Left ventricle myocardium inferior (tissue), 1 donor: ENCODE results near the gene ARHGEF39. TPM values are rescaled to one million over a fixed set of nuclear protein-coding genes. Genes with fewer than 3 reads are reported as not detected.

Experiments used
- DNase-seq: peaks from one replicate; pipeline ENCODE4 v3.0.0-alpha.2; 2020
- H3K27ac ChIP-seq: fragments of 200-600 bp; replicated peaks from 2 replicates; pipeline ENCODE4 v1.8.0; 2021
- H3K27me3 ChIP-seq: fragments of 200-600 bp; 2 replicates; pipeline ENCODE4 v1.8.0; 2021; ENCODE audit warnings: low read depth
- H3K36me3 ChIP-seq: fragments of 200-600 bp; 2 replicates; pipeline ENCODE4 v1.8.0; 2021
- H3K4me1 ChIP-seq: fragments of 200-600 bp; 2 replicates; pipeline ENCODE4 v1.8.0; 2021
- H3K4me3 ChIP-seq: fragments of 200-600 bp; 2 replicates; pipeline ENCODE4 v1.8.0; 2021; ENCODE audit warnings: mild to moderate bottlenecking, moderate library complexity
- H3K9me3 ChIP-seq: fragments of 200-600 bp; replicated peaks from 2 replicates; pipeline ENCODE4 v1.8.0; 2021
- intact Hi-C: fragments of 100-400 bp; cut with micrococcal nuclease; formaldehyde crosslinking; loops from one replicate; pipeline ENCODE4 v1.11.0; 2022
- total RNA-seq: library from RNA; stranded (reverse); fragmentation: NEBNext Ultra II Directional; extraction: Animal tissue kit (Norgen Biotek cat#: 25700); gene quantifications from one replicate; pipeline ENCODE4 v1.2.1, GENCODE V29; 2021
- TF ChIP-seq, protein P1 (sequence below): fragments of 200-600 bp; IDR thresholded peaks from 2 replicates; pipeline ENCODE4 v1.8.0; 2021; ENCODE audit warnings: antibody characterized with exemption, mild to moderate bottlenecking, borderline replicate concordance
- donor health status: DM: no; HTN: yes; CAD: no; lungs with severe emphysema.

Gene ARHGEF39
- total RNA-seq, 1 donor from 2014 or later = 0.27 TPM

GRCh38 chr9:35683323-35683722 is 18.3 kb upstream of the ARHGEF39 start:
- H3K4me3 ChIP-seq = no peak overlapping the region
- intact Hi-C loops = no loop called here
- no peaks in the 10 kb centered on the region for H3K27me3 ChIP-seq
- no peak for DNase-seq
- H3K4me1 ChIP-seq = peaks cover 49% of the 10 kb centered on the region
- H3K27ac ChIP-seq = no peak overlapping the region
- H3K9me3 ChIP-seq = no peaks in the 10 kb centered on the region
- H3K36me3 ChIP-seq = peaks cover 48% of the 10 kb centered on the region
- TF ChIP-seq, protein P1, sequence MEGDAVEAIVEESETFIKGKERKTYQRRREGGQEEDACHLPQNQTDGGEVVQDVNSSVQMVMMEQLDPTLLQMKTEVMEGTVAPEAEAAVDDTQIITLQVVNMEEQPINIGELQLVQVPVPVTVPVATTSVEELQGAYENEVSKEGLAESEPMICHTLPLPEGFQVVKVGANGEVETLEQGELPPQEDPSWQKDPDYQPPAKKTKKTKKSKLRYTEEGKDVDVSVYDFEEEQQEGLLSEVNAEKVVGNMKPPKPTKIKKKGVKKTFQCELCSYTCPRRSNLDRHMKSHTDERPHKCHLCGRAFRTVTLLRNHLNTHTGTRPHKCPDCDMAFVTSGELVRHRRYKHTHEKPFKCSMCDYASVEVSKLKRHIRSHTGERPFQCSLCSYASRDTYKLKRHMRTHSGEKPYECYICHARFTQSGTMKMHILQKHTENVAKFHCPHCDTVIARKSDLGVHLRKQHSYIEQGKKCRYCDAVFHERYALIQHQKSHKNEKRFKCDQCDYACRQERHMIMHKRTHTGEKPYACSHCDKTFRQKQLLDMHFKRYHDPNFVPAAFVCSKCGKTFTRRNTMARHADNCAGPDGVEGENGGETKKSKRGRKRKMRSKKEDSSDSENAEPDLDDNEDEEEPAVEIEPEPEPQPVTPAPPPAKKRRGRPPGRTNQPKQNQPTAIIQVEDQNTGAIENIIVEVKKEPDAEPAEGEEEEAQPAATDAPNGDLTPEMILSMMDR = no peak

DNA sequence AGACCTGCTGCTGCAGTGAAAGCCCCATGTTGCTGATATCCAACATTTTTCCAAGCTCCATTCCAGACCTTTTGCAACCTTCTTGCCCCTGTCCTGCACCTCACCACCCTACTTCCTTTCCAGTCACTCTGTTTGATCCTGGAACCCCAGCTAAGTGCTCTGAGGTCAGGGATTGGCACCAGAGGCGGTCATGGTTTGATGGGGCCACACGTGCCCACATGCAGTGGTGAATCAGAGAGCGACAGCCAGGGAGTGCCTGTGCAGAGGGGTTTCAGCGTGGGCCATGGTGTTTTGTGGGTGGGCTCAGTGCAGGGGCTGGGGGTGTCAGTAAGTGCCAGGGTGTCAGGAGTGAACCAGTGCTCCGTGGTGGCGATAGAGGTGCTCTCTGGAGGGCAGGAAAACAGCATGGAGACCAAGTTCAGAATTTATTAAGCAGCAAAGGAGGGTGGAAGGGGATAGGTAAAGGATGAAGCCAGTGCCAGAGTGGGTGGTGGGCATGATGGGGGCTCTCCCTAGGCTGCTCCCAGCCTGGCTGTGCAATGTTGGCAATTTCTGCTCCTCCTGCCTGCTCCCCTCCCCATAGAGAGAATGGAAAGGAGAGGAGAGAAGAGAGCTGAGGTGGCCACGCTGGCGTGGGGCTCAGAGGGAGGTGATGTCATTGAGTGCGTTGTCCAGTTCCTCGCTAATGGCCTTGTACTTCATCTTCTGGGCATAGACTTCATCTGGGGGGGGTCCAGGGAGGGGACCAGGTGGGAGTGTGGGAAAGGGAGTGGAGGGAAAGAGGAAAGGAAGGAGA is 17.7 kb upstream of the ARHGEF39 start:
- Histone ChIP-seq H3K4me3 (no peak overlapping the region), H3K9me3 (no peaks in the 10 kb centered on the region), H3K4me1 (peaks cover 43% of the 10 kb centered on the region), H3K36me3 (peaks cover 47% of the 10 kb centered on the region), H3K27ac (peak overlapping the region; percentile 8), H3K27me3 (no peaks in the 10 kb centered on the region)
- DNase-seq = no peak
- TF ChIP-seq, protein P1 = no peak
- intact Hi-C loops = no loop called here

- intact Hi-C loops = no loop called here
Measured at GRCh38 chr9:35682051-35682450, 17.1 kb upstream of the ARHGEF39 start.

GRCh38 chr9:35681341-35682002 is 16.5 kb upstream of the ARHGEF39 start:
- Histone ChIP-seq H3K36me3 (peaks cover 41% of the 10 kb centered on the region), H3K27ac (peak overlapping the region; percentile 30), H3K4me3 (no peak overlapping the region), H3K27me3 (no peaks in the 10 kb centered on the region), H3K9me3 (no peaks in the 10 kb centered on the region), H3K4me1 (peaks cover 31% of the 10 kb centered on the region)
- TF ChIP-seq, protein P1 = no peak
- intact Hi-C loops = no loop called here
- DNase-seq = no peak

More at GRCh38 chr9:35682051-35682450, 17.1 kb upstream of the ARHGEF39 start:
- no peak for DNase-seq
- Histone ChIP-seq H3K27ac (peak overlapping the region; percentile 30), H3K36me3 (peaks cover 41% of the 10 kb centered on the region), H3K4me1 (peaks cover 36% of the 10 kb centered on the region), H3K27me3 (no peaks in the 10 kb centered on the region), H3K4me3 (no peak overlapping the region), H3K9me3 (no peaks in the 10 kb centered on the region)
- TF ChIP-seq, protein P1 = no peak

DNA sequence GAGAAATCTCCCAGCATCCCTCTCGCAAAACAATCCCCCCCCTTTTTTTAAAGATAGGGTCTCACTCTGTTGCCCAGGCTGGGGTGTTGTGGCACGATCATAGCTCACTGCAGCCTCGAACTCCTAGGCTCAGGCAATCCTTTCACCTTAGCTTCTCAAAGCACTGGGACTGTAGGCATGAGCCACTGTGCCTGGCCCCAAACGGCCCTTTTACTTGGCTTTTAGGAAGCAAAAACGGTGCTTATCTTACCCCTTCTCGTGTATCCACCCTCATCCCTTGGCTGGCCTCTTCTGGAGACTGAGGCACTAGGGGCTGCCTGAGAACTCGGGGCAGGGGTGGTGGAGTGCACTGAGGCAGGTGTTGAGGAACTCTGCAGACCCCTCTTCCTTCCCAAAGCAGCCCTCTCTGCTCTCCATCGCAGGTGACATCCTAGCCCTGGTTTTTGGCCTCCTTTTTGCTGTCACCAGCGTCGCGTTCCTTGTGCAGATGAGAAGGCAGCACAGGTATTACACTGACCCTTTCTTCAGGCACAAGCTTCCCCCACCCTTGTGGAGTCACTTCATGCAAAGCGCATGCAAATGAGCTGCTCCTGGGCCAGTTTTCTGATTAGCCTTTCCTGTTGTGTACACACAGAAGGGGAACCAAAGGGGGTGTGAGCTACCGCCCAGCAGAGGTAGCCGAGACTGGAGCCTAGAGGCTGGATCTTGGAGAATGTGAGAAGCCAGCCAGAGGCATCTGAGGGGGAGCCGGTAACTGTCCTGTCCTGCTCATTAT is 15.5 kb upstream of the ARHGEF39 start:
- Histone ChIP-seq H3K4me1 (peaks cover 31% of the 10 kb centered on the region), H3K36me3 (peaks cover 36% of the 10 kb centered on the region), H3K4me3 (no peak overlapping the region), H3K27me3 (no peaks in the 10 kb centered on the region), H3K27ac (no peak overlapping the region), H3K9me3 (no peaks in the 10 kb centered on the region)
- intact Hi-C loops = no loop called here
- TF ChIP-seq, protein P1 = no peak
- no peak for DNase-seq
